Cerebellar nuclear complex (tissue), 1 donor: ENCODE results near the gene ZNF335.

ENCODE experiments used
- DNase-seq, 2 experiments: peaks; one replicate each; lab custom pipeline; 2025; lab: John Stamatoyannopoulos, UW

The ZNF335 gene

DNA sequence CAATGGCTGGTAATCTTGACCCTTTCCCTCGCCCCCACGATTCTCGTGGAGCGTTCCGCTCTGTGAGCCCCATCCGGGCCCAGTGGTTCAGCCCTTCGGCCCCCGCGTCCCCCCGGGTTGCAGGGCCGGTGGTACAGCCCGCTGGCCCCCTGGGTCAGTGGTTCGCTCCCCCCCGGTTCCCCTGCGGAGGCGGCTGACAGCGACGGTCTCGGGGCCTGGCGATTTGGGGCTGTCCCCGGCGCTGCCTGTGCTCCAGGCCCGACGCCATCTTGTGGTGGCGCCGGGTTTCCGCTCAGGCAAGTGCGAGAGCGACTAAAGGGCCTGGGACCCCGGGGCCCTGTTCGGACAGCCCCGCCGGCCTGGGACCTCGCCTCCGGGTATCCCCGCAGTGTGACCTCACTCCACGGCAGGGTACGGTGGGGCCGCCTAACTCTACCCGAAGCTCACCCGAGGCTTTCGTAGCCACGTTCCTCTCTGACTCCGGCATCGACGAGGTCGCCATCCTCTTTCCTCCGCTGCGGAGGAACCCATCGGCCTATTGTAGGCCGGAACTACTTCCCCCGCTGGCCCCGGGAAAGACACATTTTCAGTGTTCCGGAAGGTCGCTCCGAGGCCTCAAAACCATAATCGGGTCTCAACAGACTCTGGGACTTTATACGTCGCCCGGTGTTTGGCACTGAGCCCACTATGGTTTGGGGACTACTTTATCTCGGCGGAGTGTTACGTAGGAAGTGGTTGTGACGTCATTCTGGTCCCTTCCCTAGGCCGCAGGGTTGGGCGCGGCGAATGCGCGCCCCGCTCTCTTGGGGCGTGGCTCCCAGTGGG, at the start of gene ZNF335:
TSS of gene ZNF335 (minus strand) at position 529 of the 825 bp plus-strand sequence. CDS start 793 bp downstream, outside the sequence.
- DNase-seq, result peak; percentile 47 to 83

GRCh38 chr20:46020555-46020954, 48.6 kb upstream of the ZNF335 start:
- DNase-seq, result no peak

DNA sequence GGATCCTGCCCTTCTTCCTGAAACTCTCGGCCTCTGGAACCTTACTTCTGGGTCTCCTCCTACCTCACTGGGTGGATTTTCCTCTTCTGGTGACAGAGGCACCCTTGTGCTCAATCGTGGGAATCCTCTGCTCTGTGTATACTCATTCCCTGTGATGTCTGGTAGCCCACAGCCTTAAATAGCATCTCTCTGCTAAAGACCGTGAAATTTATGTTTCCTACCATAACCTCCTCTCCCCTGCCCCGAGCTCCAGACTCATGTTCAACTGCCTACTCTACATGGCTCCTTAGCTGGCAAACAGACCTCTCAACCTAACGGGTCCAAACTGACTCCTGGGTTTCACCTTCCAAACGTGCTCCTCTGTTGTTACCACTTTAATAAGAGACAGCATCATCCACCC, 46.6 kb upstream of the ZNF335 start:
- DNase-seq, result no peak

DNA sequence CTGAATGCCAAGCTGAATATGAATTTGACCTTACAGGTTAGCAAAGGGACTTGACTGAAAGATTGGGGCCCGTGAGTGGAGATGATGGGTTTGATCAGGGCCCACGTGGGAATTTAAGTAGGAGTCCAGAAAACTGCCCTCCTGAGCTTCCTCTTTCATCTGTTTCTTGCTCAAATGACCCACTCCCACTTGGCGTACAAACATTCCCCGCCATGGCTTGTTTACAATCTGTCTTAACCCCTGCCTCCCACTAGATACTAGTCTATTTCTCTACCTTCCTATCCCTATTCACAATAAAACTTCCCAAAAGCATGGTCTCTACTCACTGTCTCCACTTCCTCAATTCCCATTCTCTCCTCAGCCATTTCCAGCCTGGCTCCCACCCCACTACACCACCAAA, 46.1 kb upstream of the ZNF335 start:
- DNase-seq, result no peak

- DNase-seq, result no peak
Measured at GRCh38 chr20:46017272-46017671, 45.3 kb upstream of the ZNF335 start.

DNA sequence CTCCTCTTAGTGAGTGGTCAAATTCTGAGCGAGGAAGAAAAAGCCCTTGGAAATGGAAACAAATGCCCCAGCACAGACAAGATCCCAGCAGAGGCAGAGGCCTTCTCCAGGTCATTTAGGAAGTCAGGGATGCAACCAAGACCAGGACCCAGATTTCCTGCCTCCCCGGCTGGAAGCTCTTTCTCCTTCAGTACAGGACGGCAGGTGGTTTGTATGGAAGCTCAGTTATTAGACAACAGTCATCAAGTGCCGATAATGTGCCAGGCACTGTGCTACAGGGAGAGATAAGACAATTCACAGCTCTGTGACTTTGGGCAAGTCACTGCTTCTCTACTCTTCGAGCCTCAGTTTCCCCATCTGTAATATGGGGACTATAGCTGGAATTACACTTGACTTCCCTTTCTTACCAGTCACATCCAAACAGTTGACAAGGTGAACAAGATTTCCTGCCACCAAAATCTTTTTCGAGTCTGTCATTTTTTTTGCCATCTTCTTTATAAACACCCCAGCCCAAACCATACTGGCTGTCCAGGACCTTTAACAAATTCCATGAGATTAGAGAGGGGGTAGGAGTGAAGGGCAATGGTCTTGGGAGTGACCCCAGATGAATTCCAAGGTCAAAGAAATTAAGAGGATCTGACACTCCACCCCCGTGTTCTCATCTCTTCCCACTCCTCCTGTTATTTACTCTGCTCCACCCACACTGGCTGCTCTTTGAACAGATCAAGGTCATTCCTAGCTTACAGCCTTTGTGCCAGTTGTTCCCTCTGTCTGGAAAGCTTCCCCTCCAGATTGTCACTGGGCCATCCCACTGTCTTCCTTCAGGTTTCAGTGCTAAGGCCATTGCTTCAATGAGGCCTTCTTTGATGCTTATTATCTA, 42.8 kb upstream of the ZNF335 start:
- DNase-seq, result no peak

DNA sequence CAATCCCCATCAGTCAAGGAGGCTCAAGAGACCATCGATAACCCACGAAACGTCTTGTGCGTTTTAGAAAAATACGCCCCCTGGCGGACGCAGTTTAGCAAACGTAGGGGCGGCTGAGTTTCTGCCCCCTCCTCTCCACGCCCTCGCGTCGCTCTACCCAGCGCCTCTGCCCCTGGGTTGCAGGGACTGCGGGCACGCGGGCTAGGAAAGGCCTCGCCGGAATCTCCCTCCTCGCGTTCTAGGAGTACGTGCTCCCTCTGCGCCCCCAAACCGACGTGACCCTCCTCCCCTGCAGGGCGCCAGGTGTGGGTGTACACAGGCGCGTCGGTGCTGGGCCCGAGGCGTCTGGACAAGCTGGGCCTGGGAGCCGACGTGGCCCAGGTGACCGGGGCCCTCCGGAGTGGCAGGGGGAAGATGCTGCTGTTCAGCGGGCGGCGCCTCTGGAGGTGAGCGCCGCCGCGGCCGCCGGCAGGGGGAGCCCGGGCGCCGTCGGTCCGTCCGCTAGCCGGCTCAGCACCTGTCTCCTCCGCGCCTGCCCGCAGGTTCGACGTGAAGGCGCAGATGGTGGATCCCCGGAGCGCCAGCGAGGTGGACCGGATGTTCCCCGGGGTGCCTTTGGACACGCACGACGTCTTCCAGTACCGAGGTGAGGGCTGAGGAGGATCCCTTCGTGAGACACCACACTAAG, 42.0 kb upstream of the ZNF335 start:
- no peak for DNase-seq

GRCh38 chr20:46013322-46013828, 41.4 kb upstream of the ZNF335 start:
- no peak for DNase-seq

- DNase-seq, result no peak
Measured at GRCh38 chr20:46012921-46013320, 40.9 kb upstream of the ZNF335 start.

- no peak for DNase-seq
Measured at GRCh38 chr20:46011631-46012482, 39.9 kb upstream of the ZNF335 start.

DNA sequence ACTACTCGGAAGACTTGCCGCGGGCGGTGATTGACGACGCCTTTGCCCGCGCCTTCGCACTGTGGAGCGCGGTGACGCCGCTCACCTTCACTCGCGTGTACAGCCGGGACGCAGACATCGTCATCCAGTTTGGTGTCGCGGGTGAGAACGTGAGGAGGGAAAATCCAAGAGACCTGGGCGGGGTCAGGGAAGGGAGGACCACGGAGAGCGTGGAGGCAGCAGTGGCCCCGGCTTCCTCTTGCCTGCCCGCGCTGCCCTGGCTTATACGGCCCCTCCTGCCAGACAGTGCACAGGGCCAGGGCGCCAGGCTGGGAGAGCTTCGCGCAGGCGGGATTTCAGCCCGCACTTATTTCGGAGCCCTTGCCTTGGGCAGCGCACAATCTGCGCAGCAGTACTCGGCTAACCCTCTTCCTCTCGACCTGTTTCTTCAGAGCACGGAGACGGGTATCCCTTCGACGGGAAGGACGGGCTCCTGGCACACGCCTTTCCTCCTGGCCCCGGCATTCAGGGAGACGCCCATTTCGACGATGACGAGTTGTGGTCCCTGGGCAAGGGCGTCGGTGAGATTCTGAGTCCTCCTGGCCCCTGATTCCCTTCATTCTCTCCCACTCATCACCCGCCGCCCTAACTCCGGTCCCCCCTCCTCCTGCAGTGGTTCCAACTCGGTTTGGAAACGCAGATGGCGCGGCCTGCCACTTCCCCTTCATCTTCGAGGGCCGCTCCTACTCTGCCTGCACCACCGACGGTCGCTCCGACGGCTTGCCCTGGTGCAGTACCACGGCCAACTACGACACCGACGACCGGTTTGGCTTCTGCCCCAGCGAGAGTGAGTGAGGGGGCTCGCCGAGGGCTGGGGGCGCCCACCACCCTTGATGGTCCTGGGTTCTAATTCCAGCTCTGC, 38.7 kb upstream of the ZNF335 start:
- DNase-seq, result no peak

DNA sequence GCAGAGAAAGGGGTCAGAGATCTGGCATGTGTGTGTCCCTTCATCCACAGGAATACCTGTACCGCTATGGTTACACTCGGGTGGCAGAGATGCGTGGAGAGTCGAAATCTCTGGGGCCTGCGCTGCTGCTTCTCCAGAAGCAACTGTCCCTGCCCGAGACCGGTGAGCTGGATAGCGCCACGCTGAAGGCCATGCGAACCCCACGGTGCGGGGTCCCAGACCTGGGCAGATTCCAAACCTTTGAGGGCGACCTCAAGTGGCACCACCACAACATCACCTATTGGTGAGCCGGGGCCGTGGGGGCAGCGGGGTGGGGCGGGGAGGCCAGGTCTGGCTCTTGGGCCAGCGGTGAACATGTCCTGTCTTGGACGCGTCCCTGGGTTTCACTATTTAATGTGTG, 37.8 kb upstream of the ZNF335 start:
- DNase-seq, result no peak

DNA sequence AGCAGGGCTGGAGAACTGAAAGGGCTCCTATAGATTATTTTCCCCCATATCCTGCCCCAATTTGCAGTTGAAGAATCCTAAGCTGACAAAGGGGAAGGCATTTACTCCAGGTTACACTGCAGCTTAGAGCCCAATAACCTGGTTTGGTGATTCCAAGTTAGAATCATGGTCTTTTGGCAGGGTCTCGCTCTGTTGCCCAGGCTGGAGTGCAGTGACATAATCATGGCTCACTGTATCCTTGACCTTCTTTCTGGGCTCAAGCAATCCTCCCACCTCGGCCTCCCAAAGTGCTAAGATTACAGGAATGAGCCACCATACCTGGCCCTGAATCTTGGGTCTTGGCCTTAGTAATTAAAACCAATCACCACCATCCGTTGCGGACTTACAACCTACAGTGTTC, 35.7 kb upstream of the ZNF335 start:
- no peak for DNase-seq

DNA sequence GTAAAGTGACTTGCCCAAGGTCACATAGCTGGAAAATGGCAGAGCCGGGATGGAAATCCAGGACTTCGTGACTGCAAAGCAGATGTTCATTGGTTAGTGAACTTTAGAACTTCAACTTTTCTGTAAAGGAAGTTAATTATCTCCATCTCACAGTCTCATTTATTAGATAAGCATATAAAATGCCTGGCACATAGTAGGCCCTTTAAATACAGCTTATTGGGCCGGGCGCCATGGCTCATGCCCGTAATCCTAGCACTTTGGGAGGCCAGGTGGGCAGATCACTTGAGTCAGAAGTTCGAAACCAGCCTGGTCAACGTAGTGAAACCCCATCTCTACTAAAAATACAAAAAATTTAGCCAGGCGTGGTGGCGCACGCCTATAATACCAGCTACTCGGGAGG, 35.0 kb upstream of the ZNF335 start:
- DNase-seq, result no peak

- no peak for DNase-seq
Measured at GRCh38 chr20:46006022-46006705, 34.2 kb upstream of the ZNF335 start.

DNA sequence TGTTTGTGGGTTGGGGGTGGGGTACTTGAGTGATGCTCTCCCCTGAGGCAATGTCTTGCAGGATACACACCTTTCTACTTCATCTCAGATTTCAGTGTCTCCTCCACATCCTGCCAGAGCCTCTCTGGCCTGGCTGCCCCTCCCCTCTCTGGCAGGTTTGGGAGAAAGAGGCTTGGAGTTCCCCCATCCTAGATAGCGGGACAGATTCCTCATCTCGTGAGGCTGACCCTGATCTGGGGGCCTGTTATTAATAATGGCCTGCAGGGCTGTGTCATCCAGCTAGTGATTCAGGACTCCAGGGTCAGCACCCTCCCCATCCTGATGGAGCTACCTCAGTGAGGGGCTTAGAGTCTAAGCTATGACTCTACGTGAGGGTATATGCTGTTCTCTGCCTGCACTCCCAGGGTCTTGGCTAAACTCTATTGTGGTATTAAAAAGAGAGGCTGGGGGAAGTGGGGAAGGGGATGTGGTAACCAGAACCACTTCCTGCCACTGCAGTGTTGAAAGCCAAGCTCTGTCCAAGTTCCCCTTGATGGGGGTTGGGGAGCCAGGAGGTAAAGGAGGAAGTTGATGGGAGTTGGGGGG, 33.0 kb upstream of the ZNF335 start:
- no peak for DNase-seq

DNA sequence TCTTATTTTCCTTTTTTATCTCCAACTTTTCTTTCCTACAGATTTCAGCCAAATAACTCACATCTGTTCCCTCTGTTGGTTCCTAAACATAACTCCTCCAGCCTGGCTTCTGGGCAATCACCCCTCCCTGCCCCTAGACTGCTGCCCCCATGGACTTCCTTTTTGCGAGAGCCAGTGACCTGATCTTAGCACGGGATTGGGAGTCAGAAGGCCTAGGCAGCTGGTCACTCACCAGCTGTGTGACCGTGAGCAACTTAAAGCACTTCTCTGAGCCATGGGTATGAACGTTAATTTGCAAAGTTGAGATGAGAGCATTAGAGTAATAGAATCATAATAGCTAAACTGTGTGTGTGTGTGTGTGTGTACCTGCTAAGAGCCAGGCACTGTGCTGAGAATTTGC, 32.2 kb upstream of the ZNF335 start:
- no peak for DNase-seq

DNA sequence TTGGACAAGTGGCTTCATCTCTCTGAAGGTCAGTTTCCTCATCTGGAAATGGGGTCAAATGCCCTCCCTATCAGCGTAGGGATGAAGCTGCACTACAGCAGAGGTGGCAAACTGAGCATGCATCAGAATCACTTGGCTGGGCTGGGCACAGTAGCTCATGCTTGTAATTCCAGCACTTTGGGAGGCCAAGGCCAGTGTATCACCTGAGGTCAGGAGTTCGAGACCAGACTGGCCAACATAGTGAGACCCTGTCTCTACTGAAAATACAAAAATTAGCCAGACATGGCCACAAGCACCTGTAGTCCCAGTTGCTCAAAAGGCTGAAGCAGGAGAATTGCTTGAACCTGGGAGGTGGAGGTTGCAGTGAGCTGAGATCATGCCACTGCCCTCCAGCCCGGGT, 30.0 kb upstream of the ZNF335 start:
- no peak for DNase-seq

DNA sequence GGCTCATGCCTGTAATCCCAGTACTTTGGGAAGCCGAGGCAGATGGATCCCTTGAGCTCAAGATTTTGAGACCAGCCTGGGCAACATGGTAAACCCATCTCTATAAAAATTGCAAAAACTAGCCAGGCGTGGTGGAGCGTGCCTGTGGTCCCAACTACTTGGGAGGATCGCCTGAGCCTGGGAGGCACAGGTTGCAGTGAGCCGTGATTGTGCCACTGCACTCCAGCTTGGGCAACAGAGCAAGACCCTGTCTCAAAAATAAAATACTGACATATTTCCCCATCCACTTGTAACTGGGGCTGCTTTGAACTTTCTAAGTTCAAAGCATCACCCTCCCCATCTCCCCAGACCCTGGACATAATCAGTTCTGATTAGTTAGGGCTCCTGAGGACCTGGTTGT, 29.5 kb upstream of the ZNF335 start:
- no peak for DNase-seq
